GM23338 (cell line): Measurements from ENCODE around the gene CAPZB. TPM values are rescaled to one million over a fixed set of nuclear protein-coding genes. Genes with fewer than 3 reads are reported as not detected.
A peak's percentile ranks its signal among the peaks of the same experiment; 100 is the strongest.

ENCODE experiments used
- ATAC-seq: fragments of 200-7000 bp; cut with Tn5 transposase; 3 replicates; pipeline ENCODE4 v1.9.1; 2020
- DNase-seq: peaks from one replicate; pipeline ENCODE4 v3.0.0-alpha.2; 2015; ENCODE audit warnings: low spot score
- H2AFZ ChIP-seq: fragments of 200-600 bp; sonication (generic); 2 replicates; pipeline ENCODE4 v1.8.0; 2016; ENCODE audit warnings: antibody characterized with exemption, mild to moderate bottlenecking, moderate library complexity
- H3F3A ChIP-seq: fragments of 200-600 bp; sonication (generic); replicated peaks from 2 replicates; pipeline ENCODE4 v1.8.0; 2017; ENCODE audit warnings: antibody characterized with exemption, mixed run types, low read depth
- H3K27ac ChIP-seq: fragments of 200-600 bp; sonication (generic); 2 replicates; pipeline ENCODE4 v1.6.1; 2016; ENCODE audit warnings: low read depth
- H3K27me3 ChIP-seq: fragments of 200-600 bp; sonication (generic); 2 replicates; pipeline ENCODE4 v1.8.0; 2016; ENCODE audit warnings: mild to moderate bottlenecking, mixed run types, moderate library complexity; ENCODE audit not compliant: insufficient read depth
- H3K36me3 ChIP-seq: fragments of 200-600 bp; sonication (generic); 2 replicates; pipeline ENCODE4 v1.8.0; 2016; ENCODE audit warnings: mild to moderate bottlenecking; ENCODE audit not compliant: insufficient read depth
- H3K4me1 ChIP-seq: fragments of 200-600 bp; sonication (generic); 2 replicates; pipeline ENCODE4 v1.8.0; 2016; ENCODE audit warnings: mild to moderate bottlenecking, moderate library complexity; ENCODE audit not compliant: insufficient read depth
- H3K4me2 ChIP-seq: fragments of 200-600 bp; sonication (generic); 2 replicates; pipeline ENCODE4 v1.7.1; 2017; ENCODE audit warnings: mixed run types
- H3K4me3 ChIP-seq: fragments of 200-600 bp; sonication (generic); 2 replicates; pipeline ENCODE4 v1.6.1; 2016; ENCODE audit warnings: mixed run types
- H3K79me2 ChIP-seq: fragments of 200-600 bp; sonication (generic); replicated peaks from 2 replicates; pipeline ENCODE4 v1.8.0; 2017; ENCODE audit warnings: mild to moderate bottlenecking; ENCODE audit not compliant: insufficient read depth
- H3K9me2 ChIP-seq: fragments of 200-600 bp; sonication (generic); 2 replicates; pipeline ENCODE4 v1.8.0; 2017; ENCODE audit not compliant: insufficient read depth
- H4K20me1 ChIP-seq: fragments of 200-600 bp; sonication (generic); replicated peaks from 2 replicates; pipeline ENCODE4 v1.8.0; 2017; ENCODE audit warnings: mild to moderate bottlenecking; ENCODE audit not compliant: insufficient read depth
- H3K27ac Mint-ChIP-seq: 2 replicates; pipeline ENCODE4 v1.8.0; 2020; ENCODE audit warnings: inconsistent platforms, mild to moderate bottlenecking, moderate library complexity, mixed read lengths
- H3K27me3 Mint-ChIP-seq: 3 replicates; pipeline ENCODE4 v1.8.0; 2022; ENCODE audit warnings: low read depth, mild to moderate bottlenecking, moderate library complexity, mixed read lengths, inconsistent platforms; ENCODE audit not compliant: insufficient read depth, poor library complexity
- H3K36me3 Mint-ChIP-seq: 3 replicates; pipeline ENCODE4 v1.8.0; 2021; ENCODE audit warnings: low read depth, mild to moderate bottlenecking, inconsistent platforms, moderate library complexity, mixed read lengths
- H3K4me1 Mint-ChIP-seq: 3 replicates; pipeline ENCODE4 v1.8.0; 2020; ENCODE audit warnings: mild to moderate bottlenecking, inconsistent platforms, mixed read lengths
- H3K4me3 Mint-ChIP-seq: 3 replicates; pipeline ENCODE4 v1.8.0; 2021; ENCODE audit warnings: moderate library complexity, mild to moderate bottlenecking, inconsistent platforms, mixed read lengths
- H3K9me3 Mint-ChIP-seq: 3 replicates; pipeline ENCODE4 v1.8.0; 2020; ENCODE audit warnings: moderate library complexity, mild to moderate bottlenecking, inconsistent platforms, mixed read lengths
- CREB1 ChIP-seq: fragments of 250-450 bp; sonication (Bioruptor Pico); IDR thresholded peaks from 2 replicates; pipeline ENCODE4 v1.5.0; 2020; ENCODE audit warnings: low read depth, mild to moderate bottlenecking, moderate library complexity
- CTCF ChIP-seq, 2 experiments: fragments of 200-600 bp in 1 of 2; sonication (generic) in 1 of 2; conservative IDR thresholded peaks; 2 replicates each; pipeline versions ENCODE4 v1.5.1 to v1.6.1; 2016 to 2017; ENCODE audit warnings: antibody characterized with exemption in 2 of 2, low read depth in 2 of 2, mild to moderate bottlenecking in 2 of 2, moderate library complexity in 1 of 2
- ETS1 ChIP-seq: IDR thresholded peaks from 2 replicates; pipeline ENCODE4 v1.6.1; 2016; ENCODE audit warnings: antibody characterized with exemption
- EZH2 ChIP-seq: fragments of 200-600 bp; sonication (generic); IDR thresholded peaks from one replicate; pipeline ENCODE4 v1.8.0; 2017; ENCODE audit warnings: antibody characterized with exemption, mild to moderate bottlenecking, low read depth; ENCODE audit not compliant: unreplicated experiment
- EZH2phosphoT487 ChIP-seq: fragments of 200-600 bp; sonication (generic); IDR thresholded peaks from one replicate; pipeline ENCODE4 v1.8.1; 2018; ENCODE audit warnings: antibody characterized with exemption; ENCODE audit not compliant: unreplicated experiment
- JUNB ChIP-seq: IDR thresholded peaks from one replicate; pipeline ENCODE4 v1.6.1; 2016; ENCODE audit warnings: antibody characterized with exemption; ENCODE audit not compliant: unreplicated experiment
- NANOG ChIP-seq: IDR thresholded peaks from 2 replicates; pipeline ENCODE4 v1.6.1; 2016; ENCODE audit warnings: antibody characterized with exemption, borderline replicate concordance
- POLR2AphosphoS5 ChIP-seq: IDR thresholded peaks from 2 replicates; pipeline ENCODE4 v1.6.1; 2016; ENCODE audit warnings: antibody characterized with exemption, low read depth
- REST ChIP-seq: IDR thresholded peaks from one replicate; pipeline ENCODE4 v1.6.1; 2018; ENCODE audit warnings: antibody characterized with exemption; ENCODE audit not compliant: unreplicated experiment
- STAT1 ChIP-seq: IDR thresholded peaks from one replicate; pipeline ENCODE4 v1.6.1; 2016; ENCODE audit warnings: antibody characterized with exemption; ENCODE audit not compliant: unreplicated experiment
- ZNF114 ChIP-seq: fragments of 250-450 bp; sonication (Bioruptor Pico); IDR thresholded peaks from 2 replicates; pipeline ENCODE4 v1.5.0; 2020; ENCODE audit warnings: mild to moderate bottlenecking, moderate library complexity
- ZNF331 ChIP-seq: fragments of 250-450 bp; sonication (Bioruptor Pico); IDR thresholded peaks from 2 replicates; pipeline ENCODE4 v1.5.0; 2020; ENCODE audit warnings: low read depth, mild to moderate bottlenecking, moderate library complexity
- ZNF462 ChIP-seq: fragments of 250-450 bp; sonication (Bioruptor Pico); IDR thresholded peaks from 2 replicates; pipeline ENCODE4 v1.5.0; 2020; ENCODE audit warnings: mild to moderate bottlenecking, moderate library complexity
- polyA plus RNA-seq: library from polyadenylated mRNA; unstranded; fragments of >200 nt; fragmentation: Nextera tagmentation; extraction: Ambion mirVana; gene quantifications from 2 replicates; pipeline ENCODE4 v1.2.1, GENCODE V29; 2016
- total RNA-seq: library from RNA; depleted of rRNA; stranded (reverse); fragments of >200 nt; shearing (Covaris generic); gene quantifications from 2 replicates; pipeline ENCODE4 v1.2.3, GENCODE V29; 2014

Gene CAPZB
- total and polyA plus RNA-seq, 2 experiments from 2014 or later = 195 to 348 TPM

- DNase-seq = no peak
- Mint-ChIP-seq H3K4me3 (no peak overlapping the region), H3K27ac (peak overlapping the region; percentile 44; the same call in 1 of the 2 replicates), H3K9me3 (no peaks in the 10 kb centered on the region), H3K27me3 (peaks cover 8% of the 10 kb centered on the region), H3K4me1 (no peaks in the 10 kb centered on the region; the same call in 2 of the 3 replicates), H3K36me3 (peaks cover 17% of the 10 kb centered on the region)
- Histone ChIP-seq H3K27me3 (no peaks in the 10 kb centered on the region), H3K36me3 (peaks cover 2% of the 10 kb centered on the region), H3K27ac (0 out of 2 replicates have a peak overlapping the region, but pooled peaks have one; percentile 45), H3K9me2 (no peaks in the 10 kb centered on the region), H3K4me3 (no peak overlapping the region), H4K20me1 (peaks cover 41% of the 10 kb centered on the region), H3K4me2 (no peak overlapping the region), H2AFZ (no peak overlapping the region), H3K4me1 (no peaks in the 10 kb centered on the region), H3F3A (0 out of 2 replicates have a peak, but pooled peaks cover 3% of the 10 kb centered on the region), H3K79me2 (peaks cover 26% of the 10 kb centered on the region)
- no peak for TF ChIP-seq CREB1 (CRISPR knock-in tag)
- no peak for TF ChIP-seq EZH2
- no peak for TF ChIP-seq NANOG
- no peak for TF ChIP-seq REST
- no peak for TF ChIP-seq ZNF331 (CRISPR knock-in tag)
- no peak for TF ChIP-seq ETS1
- no peak for TF ChIP-seq CTCF (conservative IDR thresholded peaks at IDR 0.05; ENCODE audit: low read depth in 2 of 2)
- TF ChIP-seq ZNF462 = no peak
- no peak for TF ChIP-seq EZH2phosphoT487
- no peak for TF ChIP-seq JUNB
- no peak for TF ChIP-seq STAT1
- TF ChIP-seq ZNF114 (CRISPR knock-in tag) = no peak
- TF ChIP-seq POLR2AphosphoS5 = no peak
- no peak for ATAC-seq
Measured at GRCh38 chr1:19372136-19372514, 113.2 kb downstream of the CAPZB start.
